ENCODE data around the gene NRG2.

The NRG2 gene

GRCh38 chr5:139811274-139811607 is 231.9 kb downstream of the NRG2 start:
- TF ChIP-seq CTCF (IDR thresholded peaks at IDR 0.05; ENCODE audit: extremely low read depth, insufficient read depth, missing control alignments): no peak
- in situ Hi-C loops (cut with MboI; ENCODE audit: low pct_unique_long_range_greater_than_20kb, low sequenced_read_pairs, unreplicated experiment): no loop called here
- no peak for DNase-seq (ENCODE audit: low spot score)

GRCh38 chr5:139810341-139811273 is 232.5 kb downstream of the NRG2 start:
- in situ Hi-C loops (cut with MboI; ENCODE audit: low pct_unique_long_range_greater_than_20kb, low sequenced_read_pairs, unreplicated experiment): no loop called here
- no peak for DNase-seq (ENCODE audit: low spot score)
- no peak for TF ChIP-seq CTCF (IDR thresholded peaks at IDR 0.05; ENCODE audit: extremely low read depth, insufficient read depth, missing control alignments)

- DNase-seq (ENCODE audit: low spot score): no peak
- in situ Hi-C loops (cut with MboI; ENCODE audit: low pct_unique_long_range_greater_than_20kb, low sequenced_read_pairs, unreplicated experiment): no loop called here
- TF ChIP-seq CTCF (IDR thresholded peaks at IDR 0.05; ENCODE audit: extremely low read depth, insufficient read depth, missing control alignments): no peak
Observed at GRCh38 chr5:139809331-139809810, 233.7 kb downstream of the NRG2 start.

GRCh38 chr5:139808481-139809330 is 234.4 kb downstream of the NRG2 start:
- TF ChIP-seq CTCF (IDR thresholded peaks at IDR 0.05; ENCODE audit: extremely low read depth, insufficient read depth, missing control alignments): no peak
- DNase-seq (ENCODE audit: low spot score): peak; percentile 73
- in situ Hi-C loops (cut with MboI; ENCODE audit: low pct_unique_long_range_greater_than_20kb, low sequenced_read_pairs, unreplicated experiment): no loop called here

GRCh38 chr5:139807647-139808030 is 235.5 kb downstream of the NRG2 start:
- no peak for DNase-seq (ENCODE audit: low spot score)
- no peak for TF ChIP-seq CTCF (IDR thresholded peaks at IDR 0.05; ENCODE audit: extremely low read depth, insufficient read depth, missing control alignments)
- in situ Hi-C loops (cut with MboI; ENCODE audit: low pct_unique_long_range_greater_than_20kb, low sequenced_read_pairs, unreplicated experiment): no loop called here

- no peak for TF ChIP-seq CTCF (IDR thresholded peaks at IDR 0.05; ENCODE audit: extremely low read depth, insufficient read depth, missing control alignments)
- no peak for DNase-seq (ENCODE audit: low spot score)
- in situ Hi-C loops (cut with MboI; ENCODE audit: low pct_unique_long_range_greater_than_20kb, low sequenced_read_pairs, unreplicated experiment): no loop called here
Observed at GRCh38 chr5:139806726-139807646, 236.1 kb downstream of the NRG2 start.
